ENCODE measurements around the gene PRRC2A.

The PRRC2A gene

DNA sequence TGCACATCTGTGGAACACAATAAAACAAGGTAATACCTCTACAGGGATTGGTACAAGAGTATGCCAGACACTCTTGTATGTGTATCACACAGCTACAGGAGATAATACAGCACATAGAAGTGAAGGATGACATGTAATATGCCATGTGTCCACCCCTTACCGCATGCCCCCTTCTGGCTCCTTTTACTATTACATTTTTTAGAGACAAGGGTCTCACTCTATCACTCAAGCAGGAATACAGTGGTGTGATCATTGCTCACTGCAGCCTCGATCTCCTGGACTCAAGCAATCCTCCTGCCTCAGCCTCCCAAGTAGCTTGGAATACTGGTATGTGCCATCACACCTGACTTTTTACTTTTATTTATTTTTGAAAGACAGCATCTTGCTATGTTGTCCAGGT, 23.5 kb upstream of the PRRC2A start:
- DNase-seq (ENCODE audit: low spot score), result no peak
- in situ Hi-C loops (cut with MboI; ENCODE audit: low pct_unique_long_range_greater_than_20kb, low sequenced_read_pairs, unreplicated experiment), result no loop called here
- TF ChIP-seq, protein P1, sequence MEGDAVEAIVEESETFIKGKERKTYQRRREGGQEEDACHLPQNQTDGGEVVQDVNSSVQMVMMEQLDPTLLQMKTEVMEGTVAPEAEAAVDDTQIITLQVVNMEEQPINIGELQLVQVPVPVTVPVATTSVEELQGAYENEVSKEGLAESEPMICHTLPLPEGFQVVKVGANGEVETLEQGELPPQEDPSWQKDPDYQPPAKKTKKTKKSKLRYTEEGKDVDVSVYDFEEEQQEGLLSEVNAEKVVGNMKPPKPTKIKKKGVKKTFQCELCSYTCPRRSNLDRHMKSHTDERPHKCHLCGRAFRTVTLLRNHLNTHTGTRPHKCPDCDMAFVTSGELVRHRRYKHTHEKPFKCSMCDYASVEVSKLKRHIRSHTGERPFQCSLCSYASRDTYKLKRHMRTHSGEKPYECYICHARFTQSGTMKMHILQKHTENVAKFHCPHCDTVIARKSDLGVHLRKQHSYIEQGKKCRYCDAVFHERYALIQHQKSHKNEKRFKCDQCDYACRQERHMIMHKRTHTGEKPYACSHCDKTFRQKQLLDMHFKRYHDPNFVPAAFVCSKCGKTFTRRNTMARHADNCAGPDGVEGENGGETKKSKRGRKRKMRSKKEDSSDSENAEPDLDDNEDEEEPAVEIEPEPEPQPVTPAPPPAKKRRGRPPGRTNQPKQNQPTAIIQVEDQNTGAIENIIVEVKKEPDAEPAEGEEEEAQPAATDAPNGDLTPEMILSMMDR (IDR thresholded peaks at IDR 0.05; ENCODE audit: extremely low read depth, insufficient read depth, missing control alignments), result peak; percentile 60

DNA sequence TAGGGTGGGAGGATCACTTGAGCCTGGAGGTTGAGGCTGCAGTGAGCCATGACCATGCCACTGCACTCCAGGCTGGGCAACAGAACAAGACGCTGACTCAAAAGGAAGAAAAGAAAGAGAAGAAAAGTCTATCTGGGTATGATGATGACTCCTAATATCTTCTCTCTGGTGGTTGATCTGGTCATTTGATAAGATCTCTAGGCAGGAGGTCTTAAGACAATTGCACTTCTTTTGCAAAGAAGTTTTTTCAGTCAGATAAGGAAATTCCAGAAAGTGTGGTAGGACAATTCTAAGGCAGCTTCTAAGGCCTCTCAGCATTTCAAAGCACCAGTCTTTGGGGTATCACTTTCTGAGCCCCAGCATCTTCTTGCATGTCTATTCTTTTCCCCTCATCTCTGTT, 13.2 kb upstream of the PRRC2A start:
- in situ Hi-C loops (cut with MboI; ENCODE audit: low pct_unique_long_range_greater_than_20kb, low sequenced_read_pairs, unreplicated experiment), result no loop called here
- DNase-seq (ENCODE audit: low spot score), result no peak
- TF ChIP-seq, protein P1 (IDR thresholded peaks at IDR 0.05; ENCODE audit: extremely low read depth, insufficient read depth, missing control alignments), result no peak

DNA sequence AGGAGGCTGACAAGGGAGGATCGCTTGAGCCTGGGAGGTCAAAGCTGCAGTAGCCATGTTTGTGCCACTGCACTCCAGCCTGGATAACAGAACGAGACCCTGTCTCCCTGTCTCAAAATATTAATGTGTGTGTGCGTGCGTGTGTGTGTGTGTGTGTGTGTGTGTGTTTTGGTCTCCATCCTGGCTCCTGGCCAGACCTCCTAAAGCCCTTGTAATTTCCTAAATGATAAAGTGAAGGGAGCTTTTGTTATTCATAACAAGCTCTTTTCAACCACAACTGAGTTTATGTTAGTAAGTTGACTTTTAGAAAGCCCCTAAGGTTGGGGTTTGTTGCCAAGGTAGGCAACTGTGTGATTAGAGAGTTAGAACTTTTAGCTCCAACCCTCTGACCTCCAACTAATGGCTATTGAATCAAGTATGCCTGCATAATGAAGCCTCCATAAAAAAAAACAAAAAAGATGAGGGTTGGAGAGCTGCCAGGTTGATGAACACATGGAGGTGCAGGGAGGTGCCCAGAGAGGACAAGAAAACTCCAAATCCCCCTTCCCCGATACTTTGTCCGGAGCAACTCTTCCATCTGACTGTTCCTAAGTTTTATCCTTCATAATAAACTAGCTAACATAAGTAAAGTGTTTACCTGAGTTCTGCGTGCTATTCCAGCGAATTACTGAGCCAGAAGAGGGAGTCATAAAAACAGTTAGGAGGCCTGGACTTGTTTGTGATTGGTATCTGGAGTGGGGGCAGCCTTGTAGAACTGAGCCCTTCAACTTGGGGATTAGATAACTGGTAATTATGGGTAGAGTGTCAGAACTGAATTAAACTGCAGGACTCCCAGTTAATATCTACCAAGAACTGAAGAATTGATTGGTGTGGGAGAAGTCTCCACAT, 10.8 kb upstream of the PRRC2A start:
- in situ Hi-C loops (cut with MboI; ENCODE audit: low pct_unique_long_range_greater_than_20kb, low sequenced_read_pairs, unreplicated experiment), result no loop called here
- TF ChIP-seq, protein P1 (IDR thresholded peaks at IDR 0.05; ENCODE audit: extremely low read depth, insufficient read depth, missing control alignments), result no peak
- DNase-seq (ENCODE audit: low spot score), result no peak

DNA sequence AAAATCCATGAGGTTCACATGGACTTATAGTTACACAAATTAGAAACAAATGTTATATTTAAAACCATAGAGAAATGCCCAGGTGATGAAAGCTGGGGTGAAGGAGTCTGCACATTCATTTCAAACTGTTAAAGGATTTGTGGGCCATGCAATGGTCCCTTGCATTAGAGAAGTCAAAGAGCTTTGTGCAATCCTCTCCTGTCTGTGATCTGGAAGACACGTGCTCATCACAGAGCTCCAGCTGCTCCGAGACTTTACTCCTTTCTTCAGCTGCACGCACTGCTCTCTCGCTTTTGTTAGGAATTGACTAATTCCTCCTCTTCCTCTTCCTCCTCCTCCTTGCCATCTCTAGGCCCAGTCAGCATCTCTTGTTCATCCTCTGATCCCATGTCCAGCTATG, 9.5 kb upstream of the PRRC2A start:
- TF ChIP-seq, protein P1 (IDR thresholded peaks at IDR 0.05; ENCODE audit: extremely low read depth, insufficient read depth, missing control alignments), result no peak
- DNase-seq (ENCODE audit: low spot score), result no peak
- in situ Hi-C loops (cut with MboI; ENCODE audit: low pct_unique_long_range_greater_than_20kb, low sequenced_read_pairs, unreplicated experiment), result no loop called here

DNA sequence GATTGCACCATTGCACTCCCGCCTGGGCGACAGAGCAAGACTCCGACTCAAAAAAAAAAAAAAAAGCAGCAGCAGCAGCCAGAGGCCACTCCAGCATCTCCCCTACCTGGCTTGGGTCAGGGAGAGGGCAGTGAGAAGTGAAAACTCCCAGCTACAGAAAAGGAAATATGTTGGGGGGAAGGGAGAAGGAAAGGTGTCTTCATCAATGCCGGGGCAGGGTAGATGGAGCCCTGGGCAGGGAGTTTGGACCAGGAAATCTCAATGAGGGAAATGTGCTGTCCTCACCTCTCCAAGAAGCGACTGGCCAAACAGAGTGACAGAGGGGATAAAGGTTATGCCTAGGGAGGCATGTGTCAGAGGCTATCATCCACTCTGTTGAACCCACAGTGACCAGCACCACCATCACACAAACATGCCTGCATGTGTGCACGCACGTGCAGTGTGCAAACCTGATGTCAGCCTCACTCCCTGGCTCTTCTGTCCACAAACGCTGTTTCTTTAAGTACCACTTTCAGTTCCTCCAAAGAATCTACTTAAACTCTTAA, 6.4 kb upstream of the PRRC2A start:
- peak; percentile 48 for DNase-seq (ENCODE audit: low spot score)
- in situ Hi-C loops (cut with MboI; ENCODE audit: low pct_unique_long_range_greater_than_20kb, low sequenced_read_pairs, unreplicated experiment), result no loop called here
- TF ChIP-seq, protein P1 (IDR thresholded peaks at IDR 0.05; ENCODE audit: extremely low read depth, insufficient read depth, missing control alignments), result no peak

DNA sequence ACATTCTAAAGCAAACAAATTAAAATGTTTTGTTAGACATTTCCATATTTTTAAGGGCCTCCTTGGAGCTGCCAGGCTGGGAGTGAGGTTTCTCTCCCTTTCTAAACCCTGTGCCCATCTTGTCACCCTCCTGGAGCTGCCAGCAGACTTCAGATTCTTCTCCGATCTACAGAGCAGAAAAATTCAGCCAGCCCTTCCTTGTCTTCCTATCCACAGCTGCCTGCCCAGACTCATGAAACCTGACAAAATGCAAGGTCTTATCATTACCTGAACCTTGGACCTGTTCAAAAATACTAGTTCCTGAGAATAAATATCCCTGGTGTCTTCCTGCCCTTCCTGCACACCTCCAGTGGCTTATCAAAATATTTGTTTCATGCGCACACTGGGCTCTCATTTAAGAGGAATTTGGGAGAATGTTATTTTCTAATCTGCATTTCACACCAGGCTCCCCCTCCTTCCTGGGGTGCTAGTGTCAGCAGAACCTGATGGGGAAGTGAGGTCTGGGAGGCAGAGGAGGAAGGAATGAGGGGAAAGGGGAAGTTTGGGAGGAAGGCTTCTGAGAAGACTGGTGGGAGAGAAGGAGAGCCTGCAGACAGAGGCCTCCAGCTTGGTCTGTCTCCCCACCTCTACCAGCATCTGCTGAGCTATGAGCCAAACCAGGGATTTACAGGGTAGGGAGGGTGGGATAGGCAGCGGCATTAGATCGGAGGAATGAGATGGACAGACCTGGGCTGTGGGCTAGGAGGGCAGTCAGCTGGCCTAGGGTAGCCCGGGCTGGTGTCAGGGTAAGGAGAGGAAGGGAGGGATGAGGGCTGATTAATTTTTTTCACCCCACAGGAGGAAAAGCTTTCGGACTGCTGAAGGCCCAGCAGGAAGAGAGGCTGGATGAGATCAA, 5.6 kb upstream of the PRRC2A start, which contains the start of gene AIF1:
TSS of gene AIF1 (plus strand) at position 551 of the 895 bp plus-strand sequence. CDS start at position 647, 96 bp downstream.
- TF ChIP-seq, protein P1 (IDR thresholded peaks at IDR 0.05; ENCODE audit: extremely low read depth, insufficient read depth, missing control alignments), result no peak
- in situ Hi-C loops (cut with MboI; ENCODE audit: low pct_unique_long_range_greater_than_20kb, low sequenced_read_pairs, unreplicated experiment), result no loop called here
- no peak for DNase-seq (ENCODE audit: low spot score)
